PC-9 (cell line): ENCODE measurements around the gene TEC. TPM values are rescaled to one million over a fixed set of nuclear protein-coding genes. Genes with fewer than 3 reads are reported as not detected.

ENCODE experiments used
- BruUV-seq: library from RNA; stranded (reverse); fragments of 400-500 nt; replicated peaks from 2 replicates; lab custom pipeline; 2021; lab: Mats Ljungman, UMichigan
- CTCF ChIA-PET: fragments of 300-600 bp; sonication (Branson Sonifier 250); formaldehyde crosslinking; loops from one replicate; lab custom pipeline; 2022; ENCODE audit warnings: antibody characterized with exemption; lab: Charles Lee
- POLR2A ChIA-PET: fragments of 300-600 bp; sonication (Branson Sonifier 250); formaldehyde crosslinking; loops from one replicate; lab custom pipeline; 2022; ENCODE audit warnings: antibody characterized with exemption; ENCODE audit not compliant: unreplicated experiment; lab: Charles Lee
- DNase-seq, 2 experiments: peaks; one replicate each; pipeline versions ENCODE4 v3.0.0 to v3.0.0-alpha.2; 2015 to 2022; ENCODE audit warnings: mixed read lengths in 1 of 2
- H2AFZ ChIP-seq: fragments of 200-600 bp; sonication (generic); 2 replicates; pipeline ENCODE4 v1.8.1; 2017; ENCODE audit warnings: antibody characterized with exemption
- H3F3A ChIP-seq: fragments of 200-600 bp; sonication (generic); 2 replicates; pipeline ENCODE4 v1.8.1; 2017; ENCODE audit warnings: antibody characterized with exemption, mild to moderate bottlenecking, low read depth; ENCODE audit not compliant: insufficient read depth
- H3K27ac ChIP-seq: fragments of 200-600 bp; sonication (generic); 2 replicates; pipeline ENCODE4 v1.6.1; 2016; ENCODE audit warnings: mixed run types
- H3K27me3 ChIP-seq: fragments of 200-600 bp; sonication (generic); 2 replicates; pipeline ENCODE4 v1.6.1; 2016; ENCODE audit warnings: low read depth, mixed run types; ENCODE audit not compliant: insufficient read depth
- H3K36me3 ChIP-seq: fragments of 200-600 bp; sonication (generic); 2 replicates; pipeline ENCODE4 v1.6.1; 2016; ENCODE audit warnings: low read depth, mixed run types
- H3K4me1 ChIP-seq: fragments of 200-600 bp; sonication (generic); replicated peaks from 2 replicates; pipeline ENCODE4 v1.6.1; 2016; ENCODE audit warnings: mixed run types; ENCODE audit not compliant: insufficient read depth
- H3K4me2 ChIP-seq: fragments of 200-600 bp; sonication (generic); 2 replicates; pipeline ENCODE4 v1.6.1; 2017; ENCODE audit warnings: mixed run types
- H3K4me3 ChIP-seq: fragments of 200-600 bp; sonication (generic); 2 replicates; pipeline ENCODE4 v1.6.1; 2016; ENCODE audit warnings: mixed run types
- H3K79me2 ChIP-seq: fragments of 200-600 bp; sonication (generic); 2 replicates; pipeline ENCODE4 v1.6.1; 2017; ENCODE audit warnings: low read depth, mixed run types
- H3K9me2 ChIP-seq: fragments of 200-600 bp; sonication (generic); 2 replicates; pipeline ENCODE4 v1.8.1; 2017; ENCODE audit warnings: mild to moderate bottlenecking; ENCODE audit not compliant: insufficient read depth
- H3K9me3 ChIP-seq: fragments of 200-600 bp; sonication (generic); 2 replicates; pipeline ENCODE4 v1.8.1; 2016; ENCODE audit warnings: low read depth; ENCODE audit not compliant: insufficient read depth
- H4K20me1 ChIP-seq: fragments of 200-600 bp; sonication (generic); 2 replicates; pipeline ENCODE4 v1.8.1; 2017; ENCODE audit not compliant: insufficient read depth
- EZH2 ChIP-seq: fragments of 200-600 bp; sonication (generic); IDR thresholded peaks from 2 replicates; pipeline ENCODE4 v1.8.0; 2017; ENCODE audit warnings: antibody characterized with exemption, low read depth
- intact Hi-C: fragments of 100-400 bp; cut with micrococcal nuclease; formaldehyde crosslinking; loops from one replicate; pipeline ENCODE4 v1.10.0; 2022; ENCODE audit not compliant: unreplicated experiment
- total RNA-seq: library from RNA; stranded (reverse); gene quantifications from 2 replicates; pipeline ENCODE4 v1.2.3, GENCODE V29; 2021
- TF ChIP-seq, protein P1 (sequence below): fragments of 200-600 bp; sonication (generic); conservative IDR thresholded peaks from 2 replicates; pipeline ENCODE4 v1.6.1; 2017; ENCODE audit warnings: mixed run types, antibody characterized with exemption, mild to moderate bottlenecking, moderate library complexity

Gene TEC
- total RNA-seq, 1 experiment from 2014 or later: 6.2 TPM

GRCh38 chr4:48191758-48192157 lies 77.9 kb downstream of the TEC start:
- ChIA-PET POLR2A (no interaction called here), CTCF (no interaction called here)
- no peaks in the 10 kb centered on the region for H3K27me3 ChIP-seq
- no peak for DNase-seq
- H3K4me3 ChIP-seq: no peak overlapping the region
- no peaks in the 10 kb centered on the region for H3K36me3 ChIP-seq
- no TSS peak for BruUV-seq
- intact Hi-C loops: no loop called here
- H3K27ac ChIP-seq: no peak overlapping the region
- no peak overlapping the region for H2AFZ ChIP-seq
- H3K4me1 ChIP-seq: no peaks in the 10 kb centered on the region
- no peaks in the 10 kb centered on the region for H3K9me2 ChIP-seq
- H3K9me3 ChIP-seq: no peaks in the 10 kb centered on the region
- no peaks in the 10 kb centered on the region for H3F3A ChIP-seq
- H3K4me2 ChIP-seq: no peak overlapping the region
- no peaks in the 10 kb centered on the region for H4K20me1 ChIP-seq
- TF ChIP-seq EZH2: no peak
- TF ChIP-seq, protein P1, sequence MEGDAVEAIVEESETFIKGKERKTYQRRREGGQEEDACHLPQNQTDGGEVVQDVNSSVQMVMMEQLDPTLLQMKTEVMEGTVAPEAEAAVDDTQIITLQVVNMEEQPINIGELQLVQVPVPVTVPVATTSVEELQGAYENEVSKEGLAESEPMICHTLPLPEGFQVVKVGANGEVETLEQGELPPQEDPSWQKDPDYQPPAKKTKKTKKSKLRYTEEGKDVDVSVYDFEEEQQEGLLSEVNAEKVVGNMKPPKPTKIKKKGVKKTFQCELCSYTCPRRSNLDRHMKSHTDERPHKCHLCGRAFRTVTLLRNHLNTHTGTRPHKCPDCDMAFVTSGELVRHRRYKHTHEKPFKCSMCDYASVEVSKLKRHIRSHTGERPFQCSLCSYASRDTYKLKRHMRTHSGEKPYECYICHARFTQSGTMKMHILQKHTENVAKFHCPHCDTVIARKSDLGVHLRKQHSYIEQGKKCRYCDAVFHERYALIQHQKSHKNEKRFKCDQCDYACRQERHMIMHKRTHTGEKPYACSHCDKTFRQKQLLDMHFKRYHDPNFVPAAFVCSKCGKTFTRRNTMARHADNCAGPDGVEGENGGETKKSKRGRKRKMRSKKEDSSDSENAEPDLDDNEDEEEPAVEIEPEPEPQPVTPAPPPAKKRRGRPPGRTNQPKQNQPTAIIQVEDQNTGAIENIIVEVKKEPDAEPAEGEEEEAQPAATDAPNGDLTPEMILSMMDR: no peak
- no peaks in the 10 kb centered on the region for H3K79me2 ChIP-seq

- H3F3A ChIP-seq: no peaks in the 10 kb centered on the region
- ChIA-PET CTCF (no interaction called here), POLR2A (no interaction called here)
- H2AFZ ChIP-seq: no peak overlapping the region
- intact Hi-C loops: no loop called here
- H3K27me3 ChIP-seq: no peaks in the 10 kb centered on the region
- no peak for DNase-seq
- H3K36me3 ChIP-seq: no peaks in the 10 kb centered on the region
- H3K4me2 ChIP-seq: no peak overlapping the region
- no peaks in the 10 kb centered on the region for H3K79me2 ChIP-seq
- no peak overlapping the region for H3K27ac ChIP-seq
- H3K4me3 ChIP-seq: no peak overlapping the region
- no TSS peak for BruUV-seq
- H3K9me2 ChIP-seq: no peaks in the 10 kb centered on the region
- no peak for TF ChIP-seq EZH2
- TF ChIP-seq, protein P1: no peak
- no peaks in the 10 kb centered on the region for H4K20me1 ChIP-seq
- no peaks in the 10 kb centered on the region for H3K9me3 ChIP-seq
- no peaks in the 10 kb centered on the region for H3K4me1 ChIP-seq
Measured at GRCh38 chr4:48190839-48191238, 78.8 kb downstream of the TEC start.

DNA sequence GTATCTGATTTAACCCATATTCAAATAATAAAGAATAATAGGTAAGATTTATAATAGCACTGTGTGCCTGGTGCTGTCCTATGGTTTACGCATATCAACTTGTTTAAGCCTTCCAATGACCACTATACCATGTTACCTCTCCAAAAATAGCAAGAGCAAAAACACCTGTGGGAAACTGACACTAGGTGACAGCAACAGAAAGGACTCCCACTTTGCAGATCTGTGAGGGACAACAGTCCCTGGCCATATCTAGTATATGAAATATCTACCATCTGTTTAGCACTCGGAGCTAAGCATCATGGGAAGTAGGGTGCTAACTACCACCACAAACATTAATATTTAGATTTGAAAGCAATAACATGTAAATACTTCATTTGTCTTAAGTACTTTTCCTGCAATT lies 79.9 kb downstream of the TEC start:
- no peak for DNase-seq
- no peaks in the 10 kb centered on the region for H3K27me3 ChIP-seq
- no peak overlapping the region for H2AFZ ChIP-seq
- no peaks in the 10 kb centered on the region for H3K79me2 ChIP-seq
- no peaks in the 10 kb centered on the region for H3K36me3 ChIP-seq
- intact Hi-C loops: no loop called here
- no TSS peak for BruUV-seq
- ChIA-PET CTCF (no interaction called here), POLR2A (no interaction called here)
- TF ChIP-seq, protein P1: no peak
- TF ChIP-seq EZH2: no peak
- H3F3A ChIP-seq: no peaks in the 10 kb centered on the region
- H3K27ac ChIP-seq: no peak overlapping the region
- H3K9me3 ChIP-seq: no peaks in the 10 kb centered on the region
- H3K4me3 ChIP-seq: no peak overlapping the region
- H3K4me2 ChIP-seq: no peak overlapping the region
- no peaks in the 10 kb centered on the region for H4K20me1 ChIP-seq
- H3K4me1 ChIP-seq: no peaks in the 10 kb centered on the region
- no peaks in the 10 kb centered on the region for H3K9me2 ChIP-seq
